ENCODE results near the gene MAP2K5.

DNA sequence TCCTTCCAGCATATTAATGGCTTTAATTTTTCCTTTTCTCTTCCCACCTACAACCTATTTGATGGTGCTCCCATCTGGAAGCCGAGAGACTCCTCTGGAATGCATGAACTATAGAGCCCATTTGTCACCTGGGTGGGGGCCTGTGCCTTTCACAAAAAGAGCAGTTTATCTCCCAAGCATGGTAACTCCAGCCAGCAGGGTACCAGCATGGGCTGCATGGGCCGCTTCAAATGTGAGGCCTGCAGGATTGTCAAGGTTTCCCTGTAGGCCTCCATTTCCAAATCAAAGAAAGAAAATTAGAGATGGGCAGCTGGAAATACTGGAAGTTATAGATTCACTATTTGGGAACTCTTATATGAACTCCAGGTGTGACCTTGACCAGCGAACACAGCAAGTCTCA lies 232.1 kb downstream of the MAP2K5 start:
- TF ChIP-seq, protein P1, sequence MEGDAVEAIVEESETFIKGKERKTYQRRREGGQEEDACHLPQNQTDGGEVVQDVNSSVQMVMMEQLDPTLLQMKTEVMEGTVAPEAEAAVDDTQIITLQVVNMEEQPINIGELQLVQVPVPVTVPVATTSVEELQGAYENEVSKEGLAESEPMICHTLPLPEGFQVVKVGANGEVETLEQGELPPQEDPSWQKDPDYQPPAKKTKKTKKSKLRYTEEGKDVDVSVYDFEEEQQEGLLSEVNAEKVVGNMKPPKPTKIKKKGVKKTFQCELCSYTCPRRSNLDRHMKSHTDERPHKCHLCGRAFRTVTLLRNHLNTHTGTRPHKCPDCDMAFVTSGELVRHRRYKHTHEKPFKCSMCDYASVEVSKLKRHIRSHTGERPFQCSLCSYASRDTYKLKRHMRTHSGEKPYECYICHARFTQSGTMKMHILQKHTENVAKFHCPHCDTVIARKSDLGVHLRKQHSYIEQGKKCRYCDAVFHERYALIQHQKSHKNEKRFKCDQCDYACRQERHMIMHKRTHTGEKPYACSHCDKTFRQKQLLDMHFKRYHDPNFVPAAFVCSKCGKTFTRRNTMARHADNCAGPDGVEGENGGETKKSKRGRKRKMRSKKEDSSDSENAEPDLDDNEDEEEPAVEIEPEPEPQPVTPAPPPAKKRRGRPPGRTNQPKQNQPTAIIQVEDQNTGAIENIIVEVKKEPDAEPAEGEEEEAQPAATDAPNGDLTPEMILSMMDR (IDR thresholded peaks at IDR 0.05; ENCODE audit: low read length), result no peak
- TF ChIP-seq EZH2 (optimal IDR thresholded peaks at IDR 0.05; ENCODE audit: low read depth, low read length) (no peak), EZH2phosphoT487 (IDR thresholded peaks at IDR 0.05; ENCODE audit: low read length) (no peak)

Data from MM.1S (cell line).